ENCODE data around the gene MLLT11. TPM values are rescaled to one million over a fixed set of nuclear protein-coding genes. Genes with fewer than 3 reads are reported as not detected.

Gene MLLT11
- total and polyA plus RNA-seq, 2 of the 4 experiments (the other 2 are of a cell fraction): 3.6 to 17.5 TPM

DNA sequence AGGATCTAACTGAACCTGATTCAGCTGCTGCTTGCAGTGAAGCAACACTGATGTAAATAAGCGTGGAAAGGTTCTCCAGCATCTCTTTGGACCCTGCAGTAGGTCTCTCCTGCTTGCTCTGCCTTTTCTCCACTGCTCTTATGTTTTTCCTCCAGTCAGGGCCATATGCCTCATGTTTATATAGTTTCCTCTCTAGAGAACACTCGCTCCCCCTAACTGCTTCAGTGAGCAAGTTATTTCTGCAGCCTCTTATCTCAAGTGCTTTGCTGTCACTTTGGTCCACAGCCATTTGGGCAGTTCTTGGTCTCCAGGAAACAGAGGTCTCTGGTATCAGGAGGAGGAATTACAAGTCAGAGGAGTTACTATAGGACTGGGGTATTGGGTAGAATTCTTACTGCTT is 46.7 kb upstream of the MLLT11 start:
- Histone ChIP-seq H2AK5ac (ENCODE audit: low read depth, low read length) (no peak overlapping the region), H3K36me3 (ENCODE audit: control insufficient read depth, insufficient read depth, low read length) (no peaks in the 10 kb centered on the region), H3K4ac (ENCODE audit: low read depth, low read length) (no peak overlapping the region), H2AFZ (replicated peaks; ENCODE audit: low read length, poor library complexity) (no peak overlapping the region), H3K18ac (ENCODE audit: low read depth, low read length) (no peak overlapping the region), H3K9me3 (ENCODE audit: control insufficient read depth, insufficient read depth, low read length) (no peaks in the 10 kb centered on the region), H3K56ac (ENCODE audit: extremely low read depth, insufficient read depth, low read length) (no peak overlapping the region), H3K4me1 (ENCODE audit: control insufficient read depth, insufficient read depth, low read length) (0 out of 2 replicates have a peak, but pooled peaks cover 1% of the 10 kb centered on the region), H4K91ac (ENCODE audit: insufficient read depth, low read depth, low read length) (no peak overlapping the region), H3K9ac (ENCODE audit: low read depth, low read length) (no peak overlapping the region), H3K23ac (ENCODE audit: low read depth, low read length) (no peak overlapping the region), H2BK20ac (ENCODE audit: low read depth, low read length) (no peak overlapping the region), H4K20me1 (ENCODE audit: insufficient read depth, low read length) (no peaks in the 10 kb centered on the region), H3K14ac (replicated peaks; ENCODE audit: low read depth, low read length) (no peak overlapping the region), H2BK120ac (ENCODE audit: low read depth, low read length) (no peak overlapping the region), H2BK15ac (ENCODE audit: low read depth, low read length) (no peak overlapping the region), H4K8ac (ENCODE audit: low read depth in 2 of 2, low read length in 2 of 2) (no peak overlapping the region), H3K4me3 (ENCODE audit: insufficient read depth, low read depth, low read length) (no peak overlapping the region), H4K5ac (ENCODE audit: low read depth, low read length) (no peak overlapping the region), H2AK9ac (replicated peaks; ENCODE audit: low read depth, low read length, poor library complexity) (no peak overlapping the region), H3K4me2 (ENCODE audit: low read depth, low read length) (no peak overlapping the region), H3K9me1 (ENCODE audit: insufficient read depth, low read length) (peaks cover 1% of the 10 kb centered on the region), H3K79me1 (ENCODE audit: low read depth in 1 of 2, low read length in 2 of 2) (peaks cover 7 to 31% of the 10 kb centered on the region in 2 experiments), H3K27ac (ENCODE audit: insufficient read depth, low read length) (no peak overlapping the region), H3K27me3 (ENCODE audit: control insufficient read depth, insufficient read depth, low read length) (no peaks in the 10 kb centered on the region), H2BK5ac (ENCODE audit: low read depth, low read length, poor library complexity, severe bottlenecking) (no peak overlapping the region)
- POLR2A ChIA-PET (ENCODE audit: unreplicated experiment): no interaction called here
- CTCF ChIA-PET: no interaction called here
- TF ChIP-seq CEBPB (IDR thresholded peaks at IDR 0.05; ENCODE audit: low read depth, low read length): no peak
- ATAC-seq (ENCODE audit: low read depth): peak; percentile 65
- dilution Hi-C loops (cut with HindIII; ENCODE audit: low sequenced_read_pairs, unreplicated experiment) (no loop called here), in situ Hi-C loops (cut with MboI; ENCODE audit: low sequenced_read_pairs) (no loop called here), intact Hi-C loops (cut with micrococcal nuclease) (no loop called here)
- DNase-seq: peak; percentile 63
- no TSS peak for BruUV-seq (replicated peaks)
- WGBS, 2 experiments (ENCODE audit: extremely low coverage in 2 of 2, insufficient read length in 1 of 2): 60% methylated on average over 2 of the region's 2 CpGs; no CpG with 5 or more reads in 1 of the 2 experiments

Data from IMR-90 (cell line).